ENCODE data around the gene EID2. TPM values are rescaled to one million over a fixed set of nuclear protein-coding genes. Genes with fewer than 3 reads are reported as not detected.

Gene EID2
- total and polyA plus RNA-seq, 10 donors = 7.9 to 17.7 (median 13.7) TPM

GRCh38 chr19:39554701-39555311 lies 14.8 kb upstream of the EID2 start:
- Histone ChIP-seq H3K4me3 (no peak overlapping the region), H3K27me3 (replicated peaks in 1 of 7) (peaks cover 0 to 3% (median 0%) of the 10 kb centered on the region in 7 donors), H3K4me1 (peaks cover 0 to 48% (median 28%) of the 10 kb centered on the region in 6 donors), H3K36me3 (no peaks in the 10 kb centered on the region), H3K27ac (no peak overlapping the region), H3K9me3 (no peaks in the 10 kb centered on the region)
- TF ChIP-seq POLR2AphosphoS5 (IDR thresholded peaks at IDR 0.05) (no peak), POLR2A (IDR thresholded peaks at IDR 0.05) (no peak)
- no peak for DNase-seq
- 67 to 81% (median 75%) methylated on average over 4 of the region's 4 CpGs for WGBS, 5 donors
- intact Hi-C loops (cut with DNase I; ENCODE audit: low total_unique reads) = loop anchor here (10.0 kb wide), 1 partner anchor 210 kb away; no protein-coding TSS in a partner anchor

- peaks cover 0 to 35% (median 23%) of the 10 kb centered on the region in 6 donors for H3K4me1 ChIP-seq
- intact Hi-C loops (cut with DNase I; ENCODE audit: low total_unique reads) = loop anchor here (2.0 to 10.0 kb wide), 2 partner anchors 120 to 212 kb away; no protein-coding TSS in a partner anchor
- no peak for TF ChIP-seq POLR2AphosphoS5 (IDR thresholded peaks at IDR 0.05)
- TF ChIP-seq CTCF (IDR thresholded peaks at IDR 0.05 in 8 of 11, conservative IDR thresholded peaks at IDR 0.05 in 3 of 11) = no peak
- no peak for TF ChIP-seq POLR2A (IDR thresholded peaks at IDR 0.05)
- peaks cover 0 to 3% (median 0%) of the 10 kb centered on the region in 7 donors for H3K27me3 ChIP-seq (replicated peaks in 1 of 7)
- no peaks in the 10 kb centered on the region for H3K9me3 ChIP-seq
- no peak overlapping the region for H3K27ac ChIP-seq
- WGBS, 5 donors = 49 to 73% (median 70%) methylated on average over 2 to 7 of the region's 7 CpGs
- DNase-seq = no peak
- no peaks in the 10 kb centered on the region for H3K36me3 ChIP-seq
- H3K4me3 ChIP-seq = no peak overlapping the region
Observed at GRCh38 chr19:39553082-39553652, 13.2 kb upstream of the EID2 start.

- peaks cover 0 to 27% (median 14%) of the 10 kb centered on the region in 6 donors for H3K4me1 ChIP-seq
- no peak overlapping the region for H3K4me3 ChIP-seq
- WGBS, 5 donors = 72 to 88% (median 82%) methylated on average over 5 of the region's 5 CpGs
- DNase-seq = no peak
- intact Hi-C loops (cut with DNase I; ENCODE audit: low total_unique reads) = loop anchor here (10.0 kb wide), 1 partner anchor 215 kb away; no protein-coding TSS in a partner anchor
- H3K27me3 ChIP-seq (replicated peaks in 1 of 7) = peaks cover 0 to 9% (median 0%) of the 10 kb centered on the region in 7 donors
- H3K9me3 ChIP-seq = no peaks in the 10 kb centered on the region
- no peak overlapping the region for H3K27ac ChIP-seq
- H3K36me3 ChIP-seq = no peaks in the 10 kb centered on the region
- TF ChIP-seq POLR2A (IDR thresholded peaks at IDR 0.05) (no peak), CTCF (IDR thresholded peaks at IDR 0.05 in 8 of 11, conservative IDR thresholded peaks at IDR 0.05 in 3 of 11) (no peak), POLR2AphosphoS5 (IDR thresholded peaks at IDR 0.05) (no peak)
Observed at GRCh38 chr19:39550197-39550596, 10.2 kb upstream of the EID2 start.

GRCh38 chr19:39546599-39546998 lies 6.6 kb upstream of the EID2 start:
- Histone ChIP-seq H3K9me3 (no peaks in the 10 kb centered on the region), H3K4me3 (no peak overlapping the region), H3K4me1 (peaks cover 0 to 13% (median 2%) of the 10 kb centered on the region in 6 donors), H3K27ac (no peak overlapping the region), H3K36me3 (no peaks in the 10 kb centered on the region), H3K27me3 (replicated peaks in 1 of 7) (peaks cover 0 to 9% (median 0%) of the 10 kb centered on the region in 7 donors)
- intact Hi-C loops (cut with DNase I; ENCODE audit: low total_unique reads) = loop anchor here (5.0 kb wide), 1 partner anchor 296 kb away; no protein-coding TSS in a partner anchor
- TF ChIP-seq CTCF (IDR thresholded peaks at IDR 0.05 in 8 of 11, conservative IDR thresholded peaks at IDR 0.05 in 3 of 11) (no peak), POLR2A (IDR thresholded peaks at IDR 0.05) (no peak), POLR2AphosphoS5 (IDR thresholded peaks at IDR 0.05) (no peak)
- DNase-seq = no peak
- WGBS, 5 donors = 56 to 77% (median 69%) methylated on average over 8 of the region's 8 CpGs

Measured in spleen (tissue), 11 donors.